Neural crest cell (in vitro differentiated cells): ENCODE data around the gene RER1. TPM values are rescaled to one million over a fixed set of nuclear protein-coding genes. Genes with fewer than 3 reads are reported as not detected.

Experiments used
- DNase-seq: peaks from one replicate; pipeline ENCODE4 v3.0.0; 2021; ENCODE audit warnings: low read depth, mixed read lengths, low spot score
- H3K27ac Mint-ChIP-seq: one replicate; pipeline ENCODE4 v1.8.0; 2021; ENCODE audit warnings: mild to moderate bottlenecking, mixed read lengths; ENCODE audit not compliant: unreplicated experiment
- H3K27me3 Mint-ChIP-seq: 2 replicates; pipeline ENCODE4 v1.8.0; 2021; ENCODE audit warnings: low read depth, mild to moderate bottlenecking, mixed read lengths
- H3K36me3 Mint-ChIP-seq: 2 replicates; pipeline ENCODE4 v1.8.0; 2021; ENCODE audit warnings: low read depth, mild to moderate bottlenecking, mixed read lengths
- H3K4me1 Mint-ChIP-seq: 2 replicates; pipeline ENCODE4 v1.8.0; 2021; ENCODE audit warnings: mixed read lengths
- H3K4me3 Mint-ChIP-seq: one replicate; pipeline ENCODE4 v1.8.0; 2021; ENCODE audit warnings: mild to moderate bottlenecking, mixed read lengths
- H3K9me3 Mint-ChIP-seq: 2 replicates; pipeline ENCODE4 v1.8.0; 2021; ENCODE audit warnings: mixed read lengths
- total RNA-seq: library from RNA; stranded (reverse); gene quantifications from 2 replicates; pipeline ENCODE4 v1.2.1, GENCODE V29; 2021
- TF ChIP-seq, protein P1 (sequence below): fragments of 200-600 bp; sonication (generic); conservative IDR thresholded peaks from 2 replicates; pipeline ENCODE4 v1.5.0; 2021; ENCODE audit warnings: antibody characterized with exemption, mild to moderate bottlenecking

RER1 gene
- total RNA-seq, 1 donor from 2014 or later: 108 TPM

DNA sequence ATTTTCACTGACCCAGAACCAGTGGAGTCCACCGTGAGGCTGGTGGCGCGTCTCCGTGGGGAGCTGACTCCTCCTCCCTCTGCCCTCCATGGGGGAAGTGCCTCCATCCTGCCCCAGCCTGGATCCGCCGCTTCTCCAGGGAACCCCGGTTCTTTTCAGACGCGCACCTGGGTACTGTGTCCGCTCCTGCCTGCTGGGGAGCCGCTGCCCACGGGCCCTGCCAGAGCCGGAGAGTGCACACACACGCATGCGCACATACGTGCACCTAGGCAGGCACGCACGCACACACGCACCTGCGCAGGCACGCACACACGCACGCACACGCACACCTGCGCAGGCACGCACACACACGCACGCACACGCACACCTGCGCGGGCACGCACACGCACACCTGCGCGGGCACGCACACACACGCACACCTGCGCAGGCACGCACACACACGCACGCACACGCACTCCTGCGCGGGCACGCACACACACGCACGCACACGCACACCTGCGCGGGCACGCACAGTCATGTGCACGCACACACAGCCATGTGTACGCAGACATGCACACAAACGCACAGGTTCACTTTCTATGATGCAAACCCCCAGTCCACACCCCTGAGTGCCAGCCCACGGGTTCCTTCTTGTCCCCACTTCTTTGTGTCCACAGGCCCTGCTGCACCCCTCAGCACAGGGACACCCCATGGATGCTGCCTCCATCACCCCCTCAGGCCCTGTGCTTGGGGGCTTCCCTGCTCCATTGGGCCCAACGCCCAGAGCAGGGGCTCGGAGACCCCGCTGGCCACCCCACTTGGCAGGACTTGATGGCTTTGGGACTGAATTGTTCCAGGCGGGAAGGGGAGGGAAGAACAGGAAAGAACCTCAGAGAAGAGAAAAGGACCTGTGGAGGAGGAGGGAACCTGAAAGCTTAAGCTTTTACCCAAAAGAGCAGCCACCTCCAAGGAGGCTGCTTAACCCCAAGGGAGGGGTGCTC, 43.0 kb upstream of the RER1 start:
- peaks cover 17% of the 10 kb centered on the region for H3K4me1 Mint-ChIP-seq
- no peaks in the 10 kb centered on the region for H3K36me3 Mint-ChIP-seq
- no peaks in the 10 kb centered on the region for H3K27me3 Mint-ChIP-seq
- TF ChIP-seq, protein P1, sequence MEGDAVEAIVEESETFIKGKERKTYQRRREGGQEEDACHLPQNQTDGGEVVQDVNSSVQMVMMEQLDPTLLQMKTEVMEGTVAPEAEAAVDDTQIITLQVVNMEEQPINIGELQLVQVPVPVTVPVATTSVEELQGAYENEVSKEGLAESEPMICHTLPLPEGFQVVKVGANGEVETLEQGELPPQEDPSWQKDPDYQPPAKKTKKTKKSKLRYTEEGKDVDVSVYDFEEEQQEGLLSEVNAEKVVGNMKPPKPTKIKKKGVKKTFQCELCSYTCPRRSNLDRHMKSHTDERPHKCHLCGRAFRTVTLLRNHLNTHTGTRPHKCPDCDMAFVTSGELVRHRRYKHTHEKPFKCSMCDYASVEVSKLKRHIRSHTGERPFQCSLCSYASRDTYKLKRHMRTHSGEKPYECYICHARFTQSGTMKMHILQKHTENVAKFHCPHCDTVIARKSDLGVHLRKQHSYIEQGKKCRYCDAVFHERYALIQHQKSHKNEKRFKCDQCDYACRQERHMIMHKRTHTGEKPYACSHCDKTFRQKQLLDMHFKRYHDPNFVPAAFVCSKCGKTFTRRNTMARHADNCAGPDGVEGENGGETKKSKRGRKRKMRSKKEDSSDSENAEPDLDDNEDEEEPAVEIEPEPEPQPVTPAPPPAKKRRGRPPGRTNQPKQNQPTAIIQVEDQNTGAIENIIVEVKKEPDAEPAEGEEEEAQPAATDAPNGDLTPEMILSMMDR: no peak
- no peak for DNase-seq
- no peaks in the 10 kb centered on the region for H3K9me3 Mint-ChIP-seq
- H3K27ac Mint-ChIP-seq: no peak overlapping the region
- H3K4me3 Mint-ChIP-seq: no peak overlapping the region

DNA sequence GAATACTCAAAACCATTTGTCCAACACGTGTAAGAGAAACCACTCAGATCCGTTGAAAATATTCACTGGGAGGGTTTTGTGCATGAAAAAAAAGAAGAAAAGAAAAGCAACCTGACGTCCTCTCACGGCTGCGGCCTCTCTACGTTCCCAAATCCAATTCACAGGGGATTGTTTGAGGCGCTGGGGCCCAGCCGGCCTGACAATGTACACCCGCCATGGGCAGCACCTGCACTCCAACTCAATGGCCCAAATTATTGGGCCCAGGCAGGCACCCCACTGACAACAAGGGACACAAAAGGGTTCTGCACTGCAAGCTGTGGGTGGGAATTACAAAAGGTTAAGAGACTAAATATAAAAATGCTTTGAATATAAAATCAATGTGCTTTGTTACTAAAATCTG, 41.8 kb upstream of the RER1 start:
- no peak overlapping the region for H3K27ac Mint-ChIP-seq
- no peaks in the 10 kb centered on the region for H3K9me3 Mint-ChIP-seq
- H3K36me3 Mint-ChIP-seq: no peaks in the 10 kb centered on the region
- H3K27me3 Mint-ChIP-seq: no peaks in the 10 kb centered on the region
- TF ChIP-seq, protein P1: no peak
- DNase-seq: no peak
- no peak overlapping the region for H3K4me3 Mint-ChIP-seq
- peaks cover 17% of the 10 kb centered on the region for H3K4me1 Mint-ChIP-seq

DNA sequence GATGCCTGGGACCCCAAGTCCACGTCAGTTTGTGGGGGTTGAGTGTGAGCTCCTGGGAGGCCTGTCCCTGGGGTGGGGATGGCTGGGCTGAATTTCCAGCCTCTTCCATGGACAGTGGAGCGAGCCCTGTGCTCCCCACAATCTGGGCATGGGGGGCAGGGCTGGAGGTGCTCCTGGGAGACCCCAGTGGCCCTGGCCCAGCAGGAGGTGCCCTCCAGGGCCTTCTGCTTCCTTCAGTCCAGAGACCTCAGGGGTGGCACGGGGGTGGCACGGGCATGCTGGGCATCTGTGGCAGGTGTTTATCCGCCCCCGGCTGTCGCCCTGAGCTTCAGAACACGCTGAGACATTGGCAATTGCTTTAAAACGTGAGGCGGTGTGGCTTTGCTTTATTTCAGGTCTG, 41.1 kb upstream of the RER1 start:
- no peaks in the 10 kb centered on the region for H3K9me3 Mint-ChIP-seq
- TF ChIP-seq, protein P1: no peak

GRCh38 chr1:2350911-2351655, 40.6 kb upstream of the RER1 start:
- TF ChIP-seq, protein P1: no peak
- Mint-ChIP-seq H3K27me3 (no peaks in the 10 kb centered on the region), H3K36me3 (no peaks in the 10 kb centered on the region), H3K9me3 (no peaks in the 10 kb centered on the region), H3K4me3 (no peak overlapping the region), H3K4me1 (peaks cover 17% of the 10 kb centered on the region), H3K27ac (no peak overlapping the region)
- DNase-seq: no peak

More for the DNA sequence above, 41.1 kb upstream of the RER1 start:
- no peak for DNase-seq
- H3K27ac Mint-ChIP-seq: no peak overlapping the region
- no peaks in the 10 kb centered on the region for H3K27me3 Mint-ChIP-seq
- peaks cover 17% of the 10 kb centered on the region for H3K4me1 Mint-ChIP-seq
- H3K4me3 Mint-ChIP-seq: no peak overlapping the region
- no peaks in the 10 kb centered on the region for H3K36me3 Mint-ChIP-seq

DNA sequence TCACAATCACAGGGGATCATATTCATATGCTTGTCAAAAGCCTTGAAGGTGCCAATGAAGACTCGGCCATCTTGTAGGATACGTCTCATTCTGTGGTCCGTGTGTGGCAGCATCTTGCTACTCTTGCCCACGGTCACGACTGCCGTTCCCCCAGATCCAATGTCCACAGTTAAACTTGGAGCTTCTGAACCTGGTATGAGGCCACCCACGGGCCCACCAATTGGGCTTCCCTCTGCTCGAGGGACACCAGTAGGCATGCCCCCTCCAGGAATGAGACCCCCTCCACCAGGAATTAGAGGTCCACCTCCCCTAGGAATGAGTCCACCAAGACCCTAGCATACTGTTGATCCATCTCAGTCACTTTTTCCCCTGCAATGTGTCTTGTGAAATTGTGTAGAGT, 39.9 kb upstream of the RER1 start:
- no peak for DNase-seq
- TF ChIP-seq, protein P1: no peak
- Mint-ChIP-seq H3K4me3 (no peak overlapping the region), H3K9me3 (no peaks in the 10 kb centered on the region), H3K27me3 (no peaks in the 10 kb centered on the region), H3K36me3 (no peaks in the 10 kb centered on the region), H3K4me1 (peaks cover 17% of the 10 kb centered on the region), H3K27ac (no peak overlapping the region)
